GM04504 (cell line): Measurements from ENCODE around the gene CACNA2D4.
"Not testable (repeated sequence)": the region's sequence is repeated elsewhere in the genome, so short reads cannot be mapped to it uniquely, and the experiment has no call there.

ENCODE experiments used
- DNase-seq: peaks from one replicate; pipeline ENCODE4 v3.0.0-alpha.2; 2012; ENCODE audit warnings: low read depth

Gene CACNA2D4

GRCh38 chr12:1832801-1833595 is 85.5 kb downstream of the CACNA2D4 start:
- DNase-seq, result no peak

- no peak for DNase-seq
These were observed 87.2 kb downstream of the CACNA2D4 start for GRCh38 chr12:1830981-1831963.

- DNase-seq, result no peak
These were observed 88.0 kb downstream of the CACNA2D4 start for GRCh38 chr12:1830401-1830845.

GRCh38 chr12:1829306-1829900 is 89.0 kb downstream of the CACNA2D4 start:
- DNase-seq, result no peak

GRCh38 chr12:1828856-1829255 is 89.6 kb downstream of the CACNA2D4 start:
- no peak for DNase-seq

- no peak for DNase-seq
These were observed 90.3 kb downstream of the CACNA2D4 start for GRCh38 chr12:1827826-1828805.

GRCh38 chr12:1826867-1827705 is 91.4 kb downstream of the CACNA2D4 start:
- DNase-seq, result no peak

GRCh38 chr12:1826401-1826800 is 92.1 kb downstream of the CACNA2D4 start:
- no peak for DNase-seq

- DNase-seq, result no peak
These were observed 92.9 kb downstream of the CACNA2D4 start for GRCh38 chr12:1825382-1826102.

GRCh38 chr12:1823237-1823636 is 95.2 kb downstream of the CACNA2D4 start:
- DNase-seq, result no peak

- DNase-seq, result no peak
These were observed 95.8 kb downstream of the CACNA2D4 start for GRCh38 chr12:1822699-1823098.

GRCh38 chr12:1821805-1822204 is 96.6 kb downstream of the CACNA2D4 start:
- DNase-seq, result no peak

GRCh38 chr12:1820896-1821291 is 97.6 kb downstream of the CACNA2D4 start:
- DNase-seq, result no peak

GRCh38 chr12:1820191-1820895 is 98.1 kb downstream of the CACNA2D4 start, which contains the start of gene LRTM2:
LRTM2 (plus strand) TSS chr12:1820565; CDS start chr12:1828149, 7,584 bp downstream.
- no peak for DNase-seq

- no peak for DNase-seq
These were observed 98.9 kb downstream of the CACNA2D4 start for GRCh38 chr12:1819571-1819970.

- no peak for DNase-seq
These were observed 99.4 kb downstream of the CACNA2D4 start for GRCh38 chr12:1819050-1819449.

- not testable (repeated sequence) for DNase-seq
These were observed 100.5 kb downstream of the CACNA2D4 start for GRCh38 chr12:1817928-1818327.

- DNase-seq, result no peak
These were observed 101.6 kb downstream of the CACNA2D4 start for GRCh38 chr12:1816730-1817348.
